SH-SY5Y (cell line): ENCODE measurements around the gene ANKRD16.

Experiments
- GATA2 ChIP-seq: IDR thresholded peaks from 2 replicates; pipeline ENCODE4 v1.6.1; 2011; ENCODE audit warnings: mild to moderate bottlenecking, low read depth, low read length
- GATA3 ChIP-seq: IDR thresholded peaks from 2 replicates; pipeline ENCODE4 v1.6.1; 2011; ENCODE audit warnings: low read depth, mild to moderate bottlenecking, low read length, moderate library complexity

GRCh38 chr10:5935628-5936027 lies 45.9 kb upstream of the ANKRD16 start:
- TF ChIP-seq GATA2 (no peak), GATA3 (no peak)
